RPMI8226 (cell line): ENCODE results near the gene ACP3.
A peak's percentile ranks its signal among the peaks of the same experiment; 100 is the strongest.

ENCODE experiments used
- DNase-seq: peaks from one replicate; pipeline ENCODE4 v3.0.0-alpha.2; 2015

The ACP3 gene

DNA sequence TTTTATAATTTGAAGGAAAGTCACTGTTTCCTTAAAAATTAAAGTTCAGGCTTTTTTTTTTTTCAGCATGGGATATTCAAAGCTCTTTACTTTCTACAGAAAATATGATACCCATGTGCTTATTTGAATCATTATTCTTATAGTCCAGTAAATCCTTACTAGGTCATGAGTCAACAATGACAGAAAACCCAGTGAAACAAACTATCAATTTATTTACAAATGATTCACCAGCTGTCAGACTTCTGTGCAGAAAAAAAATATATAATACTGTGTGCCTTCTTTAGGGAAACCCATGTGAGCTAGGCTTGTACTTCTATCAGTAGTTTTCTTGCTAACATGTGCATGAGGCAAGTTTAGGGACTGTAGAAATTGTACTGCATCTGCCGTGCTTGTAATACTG lies 1.2 kb downstream of the ACP3 start:
- DNase-seq: no peak

DNA sequence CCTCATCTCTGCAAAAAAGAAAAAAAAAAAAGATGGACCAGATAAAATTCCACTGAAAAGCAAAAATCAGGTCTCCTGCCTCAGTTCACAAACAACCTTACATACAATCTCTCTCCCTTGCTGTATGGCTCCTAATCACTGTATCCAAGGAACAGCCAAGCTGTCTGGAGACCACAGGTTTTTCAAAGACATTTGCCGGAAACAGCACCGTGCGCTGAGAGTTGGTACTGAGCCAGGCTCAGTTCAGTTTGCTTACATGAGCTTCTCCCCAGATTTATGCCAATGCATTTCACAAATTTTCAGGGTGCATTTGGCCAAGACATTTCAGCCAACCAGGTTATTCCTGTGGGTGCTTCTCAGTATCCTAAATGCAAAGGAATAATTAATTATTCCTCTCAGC lies 4.1 kb downstream of the ACP3 start:
- no peak for DNase-seq

DNA sequence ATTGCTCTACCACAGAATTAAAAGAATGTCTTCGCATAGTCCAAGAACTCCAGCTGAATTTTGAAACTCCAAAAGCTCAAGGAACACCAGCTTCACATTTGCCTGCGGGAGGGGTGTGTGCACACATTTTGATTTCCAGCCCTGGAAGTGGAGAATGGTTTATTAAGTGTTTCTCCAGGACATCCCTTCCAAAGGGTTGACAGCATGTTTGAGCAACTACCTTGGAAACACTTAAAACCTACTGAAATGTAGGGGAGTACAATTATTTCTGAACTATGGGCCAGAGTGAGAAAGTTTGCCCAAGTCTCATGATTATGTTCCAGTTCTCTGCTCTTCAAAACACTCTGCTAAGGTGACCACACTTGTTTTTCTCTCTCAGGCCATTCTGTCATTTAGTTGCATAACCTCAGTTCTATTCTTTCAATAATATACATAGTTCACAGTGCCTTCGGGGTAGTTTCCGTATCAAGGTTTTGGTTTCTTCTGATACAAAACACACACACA lies 7.9 kb downstream of the ACP3 start:
- no peak for DNase-seq

DNA sequence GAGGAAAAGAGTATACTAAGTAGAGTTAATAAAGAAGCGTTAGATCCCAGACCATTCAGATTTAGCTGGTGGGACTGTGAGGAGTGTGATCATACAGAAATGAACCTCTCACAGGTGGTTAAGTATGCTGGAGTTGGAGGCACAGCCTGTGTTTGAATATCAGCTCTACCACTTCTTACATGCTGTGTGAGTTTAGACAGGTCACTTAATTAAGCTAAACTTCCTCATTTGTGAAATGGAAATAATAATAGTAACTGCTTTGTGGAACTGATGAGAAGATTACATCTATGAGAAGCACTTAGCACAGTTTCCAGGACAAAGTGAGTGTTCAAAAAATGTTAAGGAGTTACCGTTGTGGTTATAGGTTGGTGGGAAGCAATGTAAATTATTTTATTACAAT lies 8.4 kb downstream of the ACP3 start:
- no peak for DNase-seq

DNA sequence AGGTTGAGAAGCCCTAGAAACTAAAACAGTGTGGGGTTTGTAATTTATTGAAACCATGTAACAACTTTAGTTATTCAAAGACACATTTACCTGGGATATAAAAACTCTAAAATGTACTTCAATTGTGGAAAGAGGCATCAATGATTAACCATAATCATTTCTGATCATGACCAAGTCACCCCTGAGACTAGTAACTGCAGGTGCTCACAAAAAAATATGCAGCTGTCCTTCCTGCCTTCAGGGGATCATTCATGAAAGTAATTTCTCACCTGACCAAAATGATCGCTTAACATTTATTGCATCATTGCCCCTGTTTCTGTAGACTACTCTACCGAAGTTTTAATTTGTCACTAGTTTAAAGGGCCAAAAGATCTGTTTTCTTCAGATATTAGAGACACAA lies 9.0 kb downstream of the ACP3 start:
- DNase-seq: no peak

DNA sequence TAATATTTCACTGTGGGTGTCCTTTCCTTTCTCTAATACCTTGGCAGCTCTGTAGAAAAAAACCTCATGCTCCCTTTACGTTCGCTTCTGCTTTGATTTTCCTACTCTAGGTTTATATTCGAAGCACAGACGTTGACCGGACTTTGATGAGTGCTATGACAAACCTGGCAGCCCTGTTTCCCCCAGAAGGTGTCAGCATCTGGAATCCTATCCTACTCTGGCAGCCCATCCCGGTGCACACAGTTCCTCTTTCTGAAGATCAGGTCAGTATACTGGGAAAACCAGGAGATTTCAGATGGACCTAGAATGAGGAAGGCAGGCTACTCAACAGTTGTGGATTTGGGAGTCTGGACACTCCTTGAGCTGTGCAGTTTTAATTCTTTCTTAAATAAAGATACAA lies 14.9 kb downstream of the ACP3 start:
- DNase-seq: no peak

DNA sequence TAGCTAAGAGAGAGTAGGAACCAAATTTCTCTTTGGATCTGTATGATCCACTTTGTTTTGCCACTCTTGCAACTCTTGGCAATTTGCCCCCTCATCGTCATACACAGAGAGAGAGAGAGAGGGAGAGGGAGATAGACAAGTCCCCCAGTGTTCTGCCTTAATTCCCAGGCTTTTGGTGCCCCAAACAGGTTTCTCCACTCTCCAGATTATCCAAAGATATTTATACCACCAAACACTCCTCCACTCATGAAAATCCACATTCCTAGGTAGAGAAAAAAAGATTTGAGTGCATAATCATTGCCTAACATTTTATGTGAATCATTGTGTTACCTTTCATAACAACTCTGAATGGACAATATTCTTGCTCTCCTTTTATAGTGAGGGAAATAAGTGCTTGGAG lies 15.3 kb downstream of the ACP3 start:
- no peak for DNase-seq

DNA sequence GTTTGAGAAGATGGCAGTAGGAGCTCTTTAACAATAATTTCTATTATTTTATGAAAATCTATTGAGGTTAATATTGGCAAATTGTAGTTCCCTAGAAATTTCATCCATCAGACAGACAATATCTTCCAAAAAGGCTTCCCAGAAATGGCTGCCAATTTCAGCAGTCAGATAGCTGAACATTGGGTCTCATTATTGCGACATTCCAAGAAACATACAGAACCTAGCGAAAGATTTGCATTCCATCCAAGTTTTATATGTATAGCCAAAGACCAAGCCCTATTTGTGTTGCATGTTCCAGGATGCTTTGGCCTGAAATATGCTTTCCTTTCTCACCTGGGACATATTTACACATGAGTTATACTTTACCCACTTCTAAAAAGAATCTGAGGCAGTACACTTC lies 24.5 kb downstream of the ACP3 start:
- DNase-seq: no peak

DNA sequence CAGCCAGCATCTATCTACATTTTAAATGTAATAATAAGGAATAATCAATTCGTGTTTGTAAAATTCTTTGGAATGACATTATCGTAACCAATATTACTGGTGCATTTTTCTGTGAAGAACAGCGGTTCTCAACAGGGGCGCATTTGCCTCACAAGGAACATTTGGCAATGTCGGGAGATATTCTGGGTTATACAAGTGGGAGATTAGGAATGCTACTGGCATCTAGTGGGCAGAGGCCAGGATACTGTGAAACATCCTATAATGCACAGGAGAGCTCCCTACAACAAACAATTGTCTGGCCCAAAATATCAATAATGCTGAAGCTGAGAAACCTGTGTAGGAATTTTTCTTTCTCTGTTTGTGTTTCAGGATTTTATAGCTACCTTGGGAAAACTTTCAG lies 25.0 kb downstream of the ACP3 start:
- DNase-seq: no peak

DNA sequence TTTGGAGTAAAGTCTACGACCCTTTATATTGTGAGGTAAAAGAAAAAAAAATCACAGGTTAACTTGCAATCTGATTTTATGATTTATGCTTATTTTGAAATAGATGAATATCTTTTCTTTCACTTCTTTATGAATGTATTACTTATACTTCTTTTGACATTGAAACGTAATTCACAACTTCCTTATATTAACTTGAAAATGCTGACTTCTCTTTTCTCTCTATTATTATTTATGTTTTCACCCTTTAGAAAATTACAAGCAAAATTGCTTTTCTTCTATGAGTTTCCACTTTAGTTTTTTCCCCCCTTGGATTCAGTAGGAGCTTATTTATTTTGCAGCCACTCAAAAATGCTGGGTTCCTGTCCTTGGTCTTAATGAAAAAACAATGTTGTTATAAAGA lies 25.4 kb downstream of the ACP3 start:
- DNase-seq: no peak

DNA sequence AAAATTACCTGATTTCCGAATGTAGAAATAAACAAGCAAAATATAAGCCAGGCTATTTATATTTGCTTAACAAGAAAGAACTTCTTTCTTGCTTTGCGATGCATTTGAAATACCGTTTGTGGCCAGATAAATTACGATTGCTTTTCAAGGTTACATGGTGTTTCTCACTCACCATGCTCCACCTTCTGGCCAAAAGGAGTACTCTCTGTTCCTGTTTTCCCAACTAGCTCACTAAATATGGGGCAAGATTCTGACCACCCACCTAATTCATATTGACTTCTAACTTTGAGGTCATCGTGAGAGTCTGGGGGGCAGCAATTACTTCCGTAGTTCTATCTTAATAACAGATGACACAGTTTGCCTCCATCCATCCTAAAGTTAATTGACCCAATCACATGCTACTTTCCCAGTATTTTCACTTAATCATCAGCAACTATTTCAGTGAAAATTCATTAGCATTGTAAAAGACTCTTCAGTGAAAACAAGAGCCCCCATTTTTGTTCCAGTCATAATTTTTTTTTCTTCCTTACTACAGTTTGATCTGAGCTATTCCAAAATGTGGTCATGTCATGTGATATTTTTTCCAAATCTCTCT lies 25.9 kb downstream of the ACP3 start:
- peak; percentile 54 for DNase-seq

DNA sequence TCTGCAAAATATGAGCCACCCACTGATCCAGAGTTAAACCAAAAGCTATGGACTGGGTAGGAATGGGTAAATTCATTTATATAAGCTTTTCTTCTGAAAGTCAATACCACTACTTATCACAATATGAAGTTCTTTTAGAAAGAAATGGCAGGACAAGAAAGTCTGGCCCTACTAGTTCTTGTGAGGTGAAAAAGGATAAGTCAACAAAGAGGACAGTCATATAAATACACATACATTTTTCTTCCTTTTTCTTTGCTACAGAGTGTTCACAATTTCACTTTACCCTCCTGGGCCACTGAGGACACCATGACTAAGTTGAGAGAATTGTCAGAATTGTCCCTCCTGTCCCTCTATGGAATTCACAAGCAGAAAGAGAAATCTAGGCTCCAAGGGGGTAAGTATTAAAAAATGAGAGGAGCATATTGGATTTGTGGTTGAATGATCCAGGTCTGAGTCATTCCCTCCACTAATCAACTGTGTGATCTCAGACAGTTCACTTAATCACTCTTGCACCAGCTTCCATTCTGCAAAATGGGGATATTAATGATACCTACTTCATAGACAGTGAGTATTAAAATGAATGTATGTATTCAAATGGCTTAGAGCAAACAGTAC lies 27.6 kb downstream of the ACP3 start:
- DNase-seq: no peak

DNA sequence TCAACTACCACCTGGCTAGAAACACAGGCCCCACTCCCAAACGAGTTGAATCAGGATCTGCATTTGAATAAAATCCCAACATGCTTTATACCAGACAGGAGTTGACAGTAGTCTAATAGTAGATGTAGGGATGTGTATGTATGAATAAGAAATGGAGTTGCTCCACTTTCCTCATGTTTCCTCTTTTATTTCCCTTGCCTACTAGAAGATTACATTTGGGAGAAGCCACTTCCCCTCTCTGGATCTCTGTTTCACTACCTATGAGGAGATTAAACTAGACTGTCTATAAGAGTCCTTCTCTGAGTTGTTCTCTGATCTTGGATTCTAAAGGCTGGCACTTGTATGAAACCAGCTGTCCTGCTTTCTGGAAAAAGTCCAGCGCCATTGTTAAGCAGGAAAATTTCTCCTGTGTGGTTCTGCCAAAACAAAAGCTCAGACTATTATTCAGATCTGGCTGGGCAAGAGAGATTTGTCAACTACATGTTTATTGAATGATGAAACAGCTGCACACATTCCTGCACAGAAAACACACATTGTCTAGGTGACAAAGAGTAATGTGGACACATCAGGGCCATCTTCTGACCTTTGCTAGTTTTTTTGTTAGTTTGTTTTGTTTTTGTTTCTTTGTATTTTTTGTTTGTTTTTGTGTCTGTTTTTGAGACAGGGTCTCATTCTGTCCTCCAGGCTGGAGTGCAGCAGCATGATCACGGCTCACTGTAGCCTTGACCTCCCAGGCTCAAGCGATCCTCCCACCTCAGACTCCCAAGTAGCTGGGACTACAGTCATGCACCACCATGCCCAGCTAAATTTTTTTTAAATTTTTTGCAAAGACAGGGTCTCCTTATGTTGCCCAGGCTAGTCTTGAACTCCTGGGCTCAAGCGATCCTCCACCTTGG lies 29.9 kb downstream of the ACP3 start:
- DNase-seq: no peak

DNA sequence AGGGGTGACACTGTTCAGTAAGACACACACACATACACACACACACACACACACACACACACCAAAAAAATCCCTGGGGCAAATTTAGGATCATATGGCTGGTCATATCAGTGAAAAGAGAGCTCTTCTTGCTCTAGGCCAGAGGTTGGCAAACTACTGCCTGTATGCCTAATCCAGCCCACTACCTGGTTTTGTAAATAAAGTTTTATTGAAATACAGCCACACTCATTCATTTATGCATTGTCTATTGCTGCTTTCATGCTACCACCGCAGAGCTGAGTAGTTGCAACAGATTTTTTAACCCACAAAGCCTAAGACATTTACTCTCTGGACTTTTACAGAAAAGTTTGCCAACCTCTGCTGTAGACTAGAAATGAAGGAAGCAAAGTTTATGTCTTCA lies 30.6 kb downstream of the ACP3 start:
- DNase-seq: no peak

DNA sequence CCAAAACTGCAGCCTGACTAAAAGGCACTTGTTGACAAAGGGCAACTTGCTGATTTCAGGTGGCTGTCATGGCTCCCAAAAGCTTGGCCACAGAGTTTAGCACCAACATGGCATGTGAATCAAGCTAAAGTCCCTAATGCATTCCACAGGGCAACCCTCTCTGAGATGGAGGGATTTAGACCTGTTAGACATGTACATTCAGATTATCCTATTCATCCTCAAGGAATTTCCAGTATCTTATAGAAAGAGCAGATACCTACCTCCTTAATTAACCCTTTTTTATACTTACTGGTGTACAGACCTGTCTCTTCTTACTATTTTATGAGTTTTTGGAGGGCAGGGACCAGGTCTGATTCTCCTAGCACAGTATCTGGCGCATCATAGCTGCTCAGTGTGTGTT lies 31.3 kb downstream of the ACP3 start:
- no peak for DNase-seq

DNA sequence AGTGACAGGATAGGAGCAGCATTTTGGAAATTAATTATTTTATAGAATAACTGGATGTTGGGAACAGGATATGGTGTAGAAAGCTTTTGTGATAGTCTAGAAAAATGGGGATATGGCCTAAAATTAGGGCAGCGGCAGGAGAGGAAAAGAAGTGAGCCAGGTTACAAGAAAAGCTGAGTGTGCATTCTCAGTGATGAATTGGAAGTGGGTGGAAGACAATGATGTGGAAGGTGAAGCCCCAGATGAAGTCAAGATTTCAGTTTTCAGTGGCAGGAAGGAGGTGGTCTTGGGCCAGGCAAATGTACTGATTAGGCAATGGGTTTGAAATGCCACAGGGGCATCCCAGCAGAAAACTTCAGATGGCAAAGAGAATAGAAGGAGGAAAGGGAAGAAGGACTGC lies 33.6 kb downstream of the ACP3 start:
- no peak for DNase-seq

DNA sequence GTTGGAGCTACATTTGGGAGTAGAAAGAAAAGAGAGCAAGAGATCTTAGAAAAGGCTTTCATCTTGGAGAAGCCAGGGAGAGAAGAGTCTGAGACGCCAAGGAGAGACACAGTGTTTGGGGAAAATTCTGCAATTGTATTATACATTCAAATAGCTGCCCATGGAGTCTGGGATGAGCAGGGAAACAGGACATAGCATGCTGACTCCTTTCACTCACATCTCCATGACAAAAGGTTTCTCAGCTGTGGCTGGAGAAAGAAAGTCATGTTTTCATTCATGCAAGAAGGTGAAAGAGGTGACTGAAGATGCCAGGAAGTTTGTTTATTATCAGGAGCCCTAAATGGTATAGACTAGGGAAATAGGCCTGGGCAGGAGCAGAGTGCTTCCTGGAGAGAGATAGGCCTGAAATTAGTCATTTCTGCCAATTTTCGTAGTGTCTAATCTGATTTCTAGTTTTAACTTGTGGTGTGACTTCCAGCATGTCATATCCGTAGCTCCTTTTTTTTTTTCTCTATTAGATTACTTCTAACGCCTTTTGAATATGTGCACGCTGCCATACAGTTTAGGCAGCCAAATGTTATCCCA lies 34.1 kb downstream of the ACP3 start:
- DNase-seq: no peak

DNA sequence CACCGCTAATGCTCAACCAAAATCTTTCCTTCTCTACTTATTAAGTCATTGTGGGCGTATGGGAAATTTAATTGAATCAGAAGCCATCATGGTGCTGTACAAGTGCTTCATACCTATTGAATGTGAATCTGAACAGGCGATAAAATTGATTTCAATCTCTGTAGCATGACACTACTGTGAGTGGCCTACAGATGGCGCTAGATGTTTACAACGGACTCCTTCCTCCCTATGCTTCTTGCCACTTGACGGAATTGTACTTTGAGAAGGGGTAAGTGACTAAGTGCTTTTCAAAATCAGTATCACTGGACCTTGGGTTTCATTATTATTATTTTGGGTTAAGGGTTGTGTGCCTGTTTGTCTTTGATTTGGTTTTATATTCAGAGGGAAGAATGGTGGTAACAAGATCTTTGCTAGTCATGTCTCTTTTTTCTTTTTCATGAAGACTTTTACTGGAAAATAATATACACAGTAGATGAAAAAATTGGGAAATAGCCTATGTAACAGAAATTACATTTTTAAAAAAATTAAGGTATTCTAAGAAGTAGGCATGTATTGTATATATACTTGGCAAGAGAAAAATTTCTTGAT lies 35.4 kb downstream of the ACP3 start:
- peak; percentile 72 for DNase-seq

DNA sequence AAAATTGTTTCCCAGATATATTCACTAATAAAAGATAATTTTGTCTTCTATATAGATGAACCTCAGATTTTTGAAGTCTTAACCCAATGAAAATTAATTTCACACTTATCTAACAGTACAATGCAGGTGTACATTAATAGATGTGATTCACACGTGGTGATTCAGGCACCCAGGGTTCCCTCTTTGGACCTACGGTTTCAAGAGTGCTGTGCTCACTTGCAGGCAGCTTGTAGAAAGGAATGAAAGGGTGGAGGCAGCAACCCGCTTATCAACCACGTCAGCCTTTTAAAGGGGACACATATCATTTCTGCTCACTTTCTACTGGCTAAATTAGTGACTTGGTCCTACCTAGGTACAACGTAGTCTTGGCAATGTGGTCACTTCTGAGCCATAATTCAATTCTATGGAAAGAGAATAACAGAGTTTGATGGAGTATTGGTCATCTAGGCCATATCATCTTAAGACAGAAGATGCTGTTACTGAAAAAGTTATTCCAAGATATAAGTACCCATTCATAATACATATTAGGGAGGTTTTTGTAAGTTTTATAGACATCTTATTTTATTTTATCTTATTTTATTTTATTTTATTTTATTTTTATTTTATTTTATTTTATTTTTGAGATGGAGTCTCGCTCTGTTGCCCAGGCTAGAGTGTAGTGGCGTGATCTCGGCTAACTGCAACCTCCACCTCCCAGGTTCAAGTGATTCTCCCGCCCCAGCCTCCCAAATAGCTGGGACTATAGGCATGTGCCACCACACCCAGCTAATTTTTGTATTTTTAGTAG lies 37.9 kb downstream of the ACP3 start:
- DNase-seq: no peak

DNA sequence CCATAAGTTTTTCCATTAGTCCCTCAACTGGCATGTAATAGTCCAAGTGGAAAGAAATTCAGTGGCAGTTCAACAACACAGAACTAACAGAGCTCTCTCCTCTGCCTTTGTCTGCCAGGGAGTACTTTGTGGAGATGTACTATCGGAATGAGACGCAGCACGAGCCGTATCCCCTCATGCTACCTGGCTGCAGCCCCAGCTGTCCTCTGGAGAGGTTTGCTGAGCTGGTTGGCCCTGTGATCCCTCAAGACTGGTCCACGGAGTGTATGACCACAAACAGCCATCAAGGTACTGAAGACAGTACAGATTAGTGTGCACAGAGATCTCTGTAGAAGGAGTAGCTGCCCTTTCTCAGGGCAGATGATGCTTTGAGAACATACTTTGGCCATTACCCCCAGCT lies 39.4 kb downstream of the ACP3 start:
- DNase-seq: no peak

DNA sequence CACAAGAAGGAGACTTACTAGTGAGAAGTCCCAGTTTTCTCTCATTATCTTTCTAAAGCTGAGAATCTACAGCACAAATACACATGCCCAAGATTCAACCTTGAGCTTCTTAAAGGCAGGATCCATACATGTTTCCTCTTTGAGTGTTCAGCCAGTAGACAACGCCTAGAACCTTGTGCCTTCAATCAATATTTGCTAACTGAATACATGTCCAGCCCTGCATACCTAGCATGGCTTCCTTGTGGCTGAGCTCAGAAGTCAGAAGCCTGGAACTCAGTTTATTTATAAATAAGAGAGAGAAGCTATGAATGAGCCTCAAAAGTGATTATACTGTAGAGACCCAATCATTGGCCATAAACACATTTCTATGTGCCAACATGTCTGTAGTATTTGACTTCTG lies 43.5 kb downstream of the ACP3 start:
- no peak for DNase-seq

DNA sequence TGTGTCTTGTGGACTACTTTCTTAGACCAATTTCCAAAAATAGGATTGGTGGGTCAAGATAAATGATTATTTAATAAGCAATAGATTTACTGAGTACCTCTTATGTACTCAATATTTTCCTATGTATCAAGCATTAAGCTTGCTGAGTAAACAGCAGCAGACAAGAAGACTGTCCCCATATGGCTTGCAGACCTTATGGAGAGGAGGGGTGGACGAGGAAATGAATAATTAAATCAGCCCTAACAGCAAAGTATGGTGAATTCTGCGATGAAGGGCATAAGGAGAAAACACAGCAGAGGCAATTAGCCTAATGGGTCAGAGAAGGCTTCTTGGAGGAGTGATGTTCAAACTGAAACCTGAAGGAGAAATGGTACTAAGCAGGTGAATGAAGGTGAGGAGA lies 45.1 kb downstream of the ACP3 start:
- DNase-seq: no peak

DNA sequence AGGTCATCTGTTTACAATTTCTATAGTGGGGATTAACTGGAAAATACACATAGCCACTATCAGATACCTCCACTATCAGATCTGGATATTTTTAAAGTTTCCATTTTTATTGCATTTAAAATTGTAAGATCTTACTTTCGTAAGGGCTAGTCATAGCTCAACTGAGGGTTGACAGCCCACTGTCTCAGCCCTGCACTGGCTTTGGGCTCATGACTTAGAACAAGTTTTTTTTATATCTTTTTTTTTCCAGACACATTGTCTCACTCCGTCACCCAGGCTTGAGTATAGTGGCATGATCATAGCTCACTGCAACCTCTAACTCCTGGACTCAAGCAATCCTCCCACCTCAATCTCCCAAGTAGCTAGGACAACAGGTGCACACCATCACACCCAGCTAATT lies 51.3 kb downstream of the ACP3 start:
- no peak for DNase-seq
